ENCODE results near the gene RABGAP1.

Gene RABGAP1

DNA sequence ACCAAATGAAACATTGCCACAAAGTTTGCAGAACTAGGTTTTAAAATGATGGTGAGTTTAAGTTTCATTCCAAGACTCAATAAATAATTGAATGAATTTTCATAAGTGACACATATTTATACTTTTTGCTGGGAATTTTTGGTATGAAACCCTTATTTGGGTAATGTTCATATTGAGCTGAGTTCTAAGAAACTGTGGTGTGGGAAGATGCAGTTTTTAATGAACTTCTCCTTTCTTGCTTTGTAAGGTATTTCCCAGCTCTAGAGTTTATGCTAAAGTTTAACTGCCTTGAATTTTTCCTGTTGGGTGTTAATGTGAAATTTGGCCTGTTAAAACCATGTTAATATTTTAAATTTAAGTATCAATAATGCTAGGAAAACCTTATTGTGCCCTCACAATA, 15.1 kb downstream of the RABGAP1 start:
- TF ChIP-seq, protein P1, sequence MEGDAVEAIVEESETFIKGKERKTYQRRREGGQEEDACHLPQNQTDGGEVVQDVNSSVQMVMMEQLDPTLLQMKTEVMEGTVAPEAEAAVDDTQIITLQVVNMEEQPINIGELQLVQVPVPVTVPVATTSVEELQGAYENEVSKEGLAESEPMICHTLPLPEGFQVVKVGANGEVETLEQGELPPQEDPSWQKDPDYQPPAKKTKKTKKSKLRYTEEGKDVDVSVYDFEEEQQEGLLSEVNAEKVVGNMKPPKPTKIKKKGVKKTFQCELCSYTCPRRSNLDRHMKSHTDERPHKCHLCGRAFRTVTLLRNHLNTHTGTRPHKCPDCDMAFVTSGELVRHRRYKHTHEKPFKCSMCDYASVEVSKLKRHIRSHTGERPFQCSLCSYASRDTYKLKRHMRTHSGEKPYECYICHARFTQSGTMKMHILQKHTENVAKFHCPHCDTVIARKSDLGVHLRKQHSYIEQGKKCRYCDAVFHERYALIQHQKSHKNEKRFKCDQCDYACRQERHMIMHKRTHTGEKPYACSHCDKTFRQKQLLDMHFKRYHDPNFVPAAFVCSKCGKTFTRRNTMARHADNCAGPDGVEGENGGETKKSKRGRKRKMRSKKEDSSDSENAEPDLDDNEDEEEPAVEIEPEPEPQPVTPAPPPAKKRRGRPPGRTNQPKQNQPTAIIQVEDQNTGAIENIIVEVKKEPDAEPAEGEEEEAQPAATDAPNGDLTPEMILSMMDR (IDR thresholded peaks at IDR 0.05; ENCODE audit: low read depth, low read length): no peak
- no peak for DNase-seq (ENCODE audit: extremely low read depth, low read depth)

DNA sequence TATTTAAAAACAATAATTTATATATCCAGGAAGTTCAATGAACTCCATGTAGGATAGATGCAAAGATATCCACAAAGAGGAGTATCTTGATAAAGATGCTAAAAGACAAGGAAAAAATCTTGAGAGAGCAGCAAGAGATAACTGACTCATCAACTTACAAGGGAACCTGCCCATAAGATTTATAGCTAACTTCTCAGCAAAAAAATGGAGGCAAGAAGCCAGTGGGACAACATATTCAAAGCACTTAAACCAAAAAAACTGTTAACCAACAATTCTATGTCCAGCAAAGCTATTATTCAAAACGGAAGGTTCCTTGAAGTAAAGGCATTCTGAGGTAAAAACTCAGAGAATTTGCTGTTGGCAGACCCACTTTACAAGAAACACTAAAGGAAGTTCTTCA, 20.3 kb downstream of the RABGAP1 start:
- DNase-seq (ENCODE audit: extremely low read depth, low read depth): no peak
- TF ChIP-seq, protein P1 (IDR thresholded peaks at IDR 0.05; ENCODE audit: low read depth, low read length): no peak

DNA sequence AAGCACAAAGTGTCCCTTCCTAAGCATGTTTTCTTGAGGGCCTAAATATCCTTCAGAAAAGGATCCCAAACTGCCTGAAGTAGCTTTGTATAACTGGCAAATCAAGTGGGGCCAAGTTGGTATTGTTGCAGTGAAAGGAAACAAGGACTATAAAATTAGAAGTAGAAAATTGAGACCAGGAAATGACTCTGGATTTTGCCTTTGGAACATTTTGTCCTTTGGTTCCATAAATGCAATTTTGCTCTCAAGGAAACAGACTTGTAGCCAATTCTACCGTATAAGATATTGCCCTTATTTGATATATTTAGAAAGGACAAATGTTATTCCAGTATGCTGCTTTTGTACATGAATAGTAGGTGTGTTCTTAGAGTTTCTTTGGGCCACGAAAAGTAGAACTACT, 34.4 kb downstream of the RABGAP1 start:
- TF ChIP-seq, protein P1 (IDR thresholded peaks at IDR 0.05; ENCODE audit: low read depth, low read length): no peak
- DNase-seq (ENCODE audit: extremely low read depth, low read depth): no peak

DNA sequence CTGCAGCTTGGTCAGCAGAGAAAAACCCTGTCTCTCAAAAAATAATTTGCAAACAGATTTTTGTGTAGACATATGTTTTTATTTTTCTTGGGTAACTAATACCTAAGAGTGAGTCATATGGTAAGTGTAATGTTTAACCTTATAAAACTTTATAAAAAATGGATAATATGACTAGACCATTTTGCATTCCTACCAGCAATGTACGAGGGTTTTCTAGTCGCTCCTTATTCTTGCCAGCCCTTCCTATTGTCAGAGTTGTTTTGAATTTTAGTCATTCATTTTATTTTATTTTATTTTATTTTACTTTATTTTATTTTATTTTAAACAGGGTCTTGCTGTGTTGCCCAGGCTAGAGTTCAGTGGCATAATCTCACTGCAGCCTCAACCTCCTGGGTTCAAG, 37.8 kb downstream of the RABGAP1 start:
- TF ChIP-seq, protein P1 (IDR thresholded peaks at IDR 0.05; ENCODE audit: low read depth, low read length): no peak
- no peak for DNase-seq (ENCODE audit: extremely low read depth, low read depth)

DNA sequence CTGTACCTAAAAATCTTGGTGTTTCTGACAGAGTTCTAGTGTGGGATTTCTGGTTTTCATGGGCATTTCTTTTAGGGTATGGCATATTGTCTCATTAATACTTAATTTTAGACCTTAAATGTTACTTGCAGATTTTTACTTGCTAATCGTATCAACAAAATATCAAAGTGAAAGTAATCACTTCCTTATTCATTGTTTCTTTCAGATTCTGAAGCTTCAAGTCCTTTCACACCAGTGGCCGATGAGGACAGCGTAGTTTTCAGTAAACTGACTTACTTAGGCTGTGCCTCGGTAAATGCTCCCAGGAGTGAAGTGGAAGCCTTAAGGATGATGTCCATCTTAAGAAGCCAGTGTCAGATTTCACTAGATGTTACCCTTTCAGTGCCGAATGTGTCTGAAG, 45.2 kb downstream of the RABGAP1 start:
- TF ChIP-seq, protein P1 (IDR thresholded peaks at IDR 0.05; ENCODE audit: low read depth, low read length): no peak

DNA sequence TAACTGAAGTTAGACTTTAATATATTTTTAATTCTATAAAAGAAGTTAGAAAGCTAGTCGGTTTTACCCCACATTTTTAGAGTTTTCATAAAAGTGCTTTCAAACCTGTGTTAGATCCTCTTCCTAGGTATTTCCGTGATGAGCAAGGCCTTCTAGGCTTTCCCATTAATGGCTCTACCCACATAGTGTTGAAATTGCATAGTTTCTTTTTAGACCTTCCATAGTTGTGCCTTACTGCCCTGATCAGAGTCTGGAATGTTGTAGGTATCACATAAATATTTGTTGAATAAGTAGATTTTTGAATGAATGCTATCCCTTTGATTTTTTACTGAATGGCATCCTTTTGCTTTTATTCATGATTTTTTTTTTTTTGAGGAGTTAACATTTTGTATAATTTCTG, 47.3 kb downstream of the RABGAP1 start:
- TF ChIP-seq, protein P1 (IDR thresholded peaks at IDR 0.05; ENCODE audit: low read depth, low read length): no peak
- DNase-seq (ENCODE audit: extremely low read depth, low read depth): no peak

More for the DNA sequence above, 45.2 kb downstream of the RABGAP1 start:
- no peak for DNase-seq (ENCODE audit: extremely low read depth, low read depth)

DNA sequence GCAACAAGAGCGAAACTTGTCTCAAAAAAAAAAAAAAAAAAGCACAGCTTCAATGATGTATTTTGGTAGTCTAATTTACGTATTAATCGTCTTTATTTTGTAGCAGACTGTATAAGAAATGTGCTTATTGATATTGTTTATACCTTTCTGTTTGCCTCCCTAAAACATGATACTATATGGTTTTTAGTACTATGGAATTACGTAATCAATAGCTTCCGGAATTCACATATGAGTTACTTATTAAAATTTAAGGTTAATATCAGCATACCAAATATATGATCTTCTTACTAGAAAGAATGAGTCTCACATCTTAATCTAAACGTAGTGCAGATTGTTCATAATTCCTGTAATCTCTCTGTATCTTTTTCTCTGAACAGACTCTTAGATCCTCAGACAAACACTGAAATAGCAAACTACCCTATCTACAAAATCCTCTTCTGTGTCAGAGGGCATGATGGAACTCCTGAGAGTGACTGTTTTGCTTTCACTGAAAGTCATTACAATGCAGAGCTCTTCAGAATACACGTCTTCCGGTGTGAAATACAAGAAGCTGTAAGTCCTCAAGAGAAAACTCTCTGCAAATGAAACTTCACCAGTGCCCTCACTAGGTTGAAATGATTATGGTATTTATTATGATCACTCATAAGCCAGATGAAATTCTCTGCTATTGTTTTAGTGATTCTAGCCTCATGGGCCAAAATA, 48.3 kb downstream of the RABGAP1 start:
- no peak for DNase-seq (ENCODE audit: extremely low read depth, low read depth)
- TF ChIP-seq, protein P1 (IDR thresholded peaks at IDR 0.05; ENCODE audit: low read depth, low read length): no peak

Measured in AG09319 (cell line).